GM21360 (cell line): ENCODE results near the gene ANLN.

Experiments used
- ATAC-seq: cut with Tn5 transposase; IDR thresholded peaks from one replicate; pipeline ENCODE4 v1.9.1; 2021; ENCODE audit warnings: mild to moderate bottlenecking, moderate library complexity; ENCODE audit not compliant: unreplicated experiment

The ANLN gene

DNA sequence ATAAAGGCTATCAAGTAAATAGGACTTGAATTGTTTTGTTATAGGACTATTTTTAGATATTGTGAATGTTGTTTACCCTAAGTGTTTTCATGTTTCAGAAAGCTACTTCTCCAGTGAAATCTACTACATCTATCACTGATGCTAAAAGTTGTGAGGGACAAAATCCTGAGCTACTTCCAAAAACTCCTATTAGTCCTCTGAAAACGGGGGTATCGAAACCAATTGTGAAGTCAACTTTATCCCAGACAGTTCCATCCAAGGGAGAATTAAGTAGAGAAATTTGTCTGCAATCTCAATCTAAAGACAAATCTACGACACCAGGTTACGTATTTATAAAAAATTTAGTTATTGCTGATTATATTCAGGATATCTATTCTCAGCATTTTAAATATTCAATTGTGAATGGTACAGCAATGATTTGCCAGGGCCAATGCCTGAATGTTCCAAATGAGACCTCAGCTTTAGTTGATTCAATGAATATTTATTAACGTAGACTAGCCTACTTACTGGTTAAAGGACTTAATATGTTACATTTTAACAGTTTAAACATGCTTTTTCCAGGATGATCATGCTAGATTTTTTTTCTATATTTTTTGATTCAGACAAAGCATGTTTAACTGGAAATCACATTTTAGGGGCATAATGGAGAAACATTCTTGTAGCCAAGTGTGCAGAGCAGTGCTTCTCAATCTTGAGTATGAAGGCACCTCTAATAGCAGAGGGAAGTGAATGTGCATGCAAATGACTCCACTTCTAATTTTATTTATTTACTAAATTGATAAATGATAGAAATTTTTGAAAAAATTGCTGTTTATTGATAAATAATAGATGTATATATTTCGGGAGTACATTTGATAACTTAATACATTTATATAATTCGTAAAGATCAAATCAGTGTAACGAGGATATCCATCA, 18.2 kb downstream of the ANLN start:
- no peak for ATAC-seq

DNA sequence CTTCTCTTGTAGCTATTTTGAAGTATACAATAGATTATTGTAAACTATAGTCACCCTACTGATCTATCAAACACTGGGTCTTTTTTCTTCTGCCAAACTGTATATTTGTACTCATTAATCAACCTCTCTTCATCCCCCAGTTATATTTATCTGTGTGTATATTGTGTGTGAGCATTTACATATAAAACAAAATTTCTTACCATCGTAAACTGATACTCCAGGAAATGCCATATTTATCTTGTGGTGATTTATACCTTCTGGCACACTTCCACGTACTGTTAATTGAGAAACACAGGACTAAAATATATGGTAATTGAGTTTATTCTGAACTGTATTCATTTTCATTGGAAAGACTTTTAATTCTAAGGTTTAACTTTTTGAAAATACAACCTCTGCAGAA, 18.9 kb downstream of the ANLN start:
- ATAC-seq: no peak

DNA sequence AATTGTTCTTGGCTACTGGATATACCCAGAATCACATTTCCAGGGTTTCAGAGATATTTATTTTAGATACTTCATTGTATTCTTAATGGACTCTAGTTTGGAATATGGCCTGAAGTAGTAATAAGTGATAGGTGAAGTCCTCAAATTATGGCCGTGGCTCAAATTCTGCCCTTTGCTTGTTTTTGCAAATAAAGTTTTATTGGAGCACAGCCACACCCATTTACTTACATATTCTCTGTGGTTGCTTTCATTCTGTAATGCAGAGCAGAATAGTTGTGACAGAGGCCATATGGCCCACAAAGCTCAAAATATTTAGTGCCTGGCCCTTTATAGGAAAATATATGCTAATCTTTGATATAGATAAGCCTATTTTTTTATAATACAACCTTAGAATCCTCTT, 19.5 kb downstream of the ANLN start:
- no peak for ATAC-seq

DNA sequence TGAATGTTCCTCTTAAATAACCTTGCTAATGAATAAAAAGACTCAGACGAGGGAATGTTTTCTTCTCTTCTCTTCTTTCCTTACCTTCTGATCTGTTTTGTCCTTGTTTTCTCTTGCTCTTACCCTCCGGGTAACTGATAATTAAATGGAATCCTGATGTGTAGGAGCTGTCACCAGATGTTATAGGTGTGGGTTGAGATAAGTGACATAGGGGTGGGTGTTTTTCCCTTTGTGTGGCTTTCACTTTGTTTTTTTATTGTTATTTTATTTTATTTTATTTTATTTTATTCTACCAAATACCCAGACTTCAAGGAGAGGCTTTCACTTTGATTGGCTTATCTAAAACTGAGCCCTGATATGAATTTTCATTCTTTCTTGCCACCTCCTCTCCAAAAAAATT, 25.5 kb downstream of the ANLN start:
- no peak for ATAC-seq

DNA sequence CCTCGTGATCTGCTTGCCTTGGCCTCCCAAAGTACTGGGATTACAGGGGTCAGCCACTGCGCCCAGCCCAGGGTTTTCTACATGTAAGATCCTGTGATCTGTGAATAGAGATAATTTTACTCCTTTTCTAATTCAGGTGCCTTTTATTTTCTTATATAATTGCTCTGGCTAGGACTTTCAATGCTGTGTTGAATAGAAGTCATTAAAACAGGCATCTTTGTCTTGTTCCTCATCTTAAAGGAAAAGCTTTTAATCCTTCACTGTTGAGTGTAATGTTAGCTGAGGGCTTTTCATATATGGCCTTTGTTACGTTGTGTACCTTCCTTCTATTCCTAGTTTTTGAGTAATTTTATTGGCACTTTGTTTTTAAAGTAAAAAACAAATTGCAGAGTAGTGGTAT, 26.6 kb downstream of the ANLN start:
- ATAC-seq: no peak

DNA sequence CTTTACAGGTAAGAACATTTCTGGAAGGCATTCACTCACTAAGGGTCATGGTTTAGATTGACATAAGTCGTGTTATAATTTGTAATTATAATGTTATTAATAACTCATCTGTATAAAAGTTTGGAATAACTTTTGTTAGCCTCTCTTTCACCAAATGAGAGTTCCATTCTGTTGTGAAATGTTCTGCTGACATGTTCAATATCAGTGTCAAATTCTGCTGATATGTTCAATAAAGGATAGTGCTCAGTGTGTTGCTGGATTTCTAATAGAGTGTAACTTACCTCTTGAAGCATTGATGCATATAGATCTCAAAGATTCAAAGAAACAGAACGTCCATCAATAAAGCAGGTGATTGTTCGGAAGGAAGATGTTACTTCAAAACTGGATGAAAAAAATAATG, 30.6 kb downstream of the ANLN start:
- no peak for ATAC-seq

DNA sequence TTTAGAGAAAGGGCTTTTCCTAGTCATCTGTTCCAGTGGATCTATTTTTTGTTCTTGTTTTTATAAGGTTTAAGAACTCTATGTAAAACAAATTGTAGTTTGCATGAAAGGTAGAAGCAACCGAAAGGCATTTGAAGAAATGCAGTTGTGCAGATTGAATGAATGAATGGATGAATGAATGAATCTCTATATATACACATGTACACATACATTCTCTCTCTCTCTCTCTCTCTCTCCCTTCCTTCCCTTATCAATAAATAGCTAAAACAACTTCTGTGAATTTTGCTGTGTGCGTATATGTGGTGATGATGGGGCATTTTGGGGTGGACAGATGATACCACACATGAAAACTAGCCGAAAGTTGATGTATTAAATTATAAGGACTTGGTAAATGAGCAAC, 32.4 kb downstream of the ANLN start:
- ATAC-seq: no peak

DNA sequence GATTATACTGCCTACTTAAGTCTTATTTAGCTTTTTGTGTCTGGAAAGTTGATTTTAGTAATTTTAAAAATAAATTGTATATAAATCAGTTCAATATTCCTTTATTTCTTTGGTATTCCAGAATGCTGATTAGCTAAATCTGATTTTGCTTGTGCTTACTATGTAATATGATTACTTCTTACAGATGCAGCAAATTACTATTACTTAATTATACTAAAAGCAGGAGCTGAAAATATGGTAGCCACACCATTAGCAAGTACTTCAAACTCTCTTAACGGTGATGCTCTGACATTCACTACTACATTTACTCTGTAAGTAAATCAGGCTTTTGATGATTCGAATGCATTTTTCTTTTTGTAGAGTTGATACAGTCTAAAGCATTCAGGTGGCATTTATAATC, 34.0 kb downstream of the ANLN start:
- no peak for ATAC-seq

DNA sequence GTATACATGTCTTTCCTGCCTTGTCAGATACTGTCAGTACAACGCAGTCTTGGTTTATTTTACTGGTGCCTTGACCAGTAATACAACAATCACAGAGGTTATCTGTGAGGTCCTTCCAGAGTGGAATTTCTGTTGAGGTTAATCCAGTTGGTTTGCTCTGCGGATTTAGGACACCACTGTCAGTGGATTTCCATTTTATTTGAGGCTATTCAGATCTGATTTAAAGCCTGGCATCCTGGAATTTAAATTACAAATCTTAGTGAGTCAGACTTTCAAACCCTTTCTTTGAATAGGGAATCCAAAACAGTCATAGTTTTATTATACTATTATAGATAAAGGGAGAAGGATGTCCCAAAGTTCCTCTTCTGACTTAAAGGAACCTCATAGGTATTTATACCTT, 40.5 kb downstream of the ANLN start:
- ATAC-seq: no peak

DNA sequence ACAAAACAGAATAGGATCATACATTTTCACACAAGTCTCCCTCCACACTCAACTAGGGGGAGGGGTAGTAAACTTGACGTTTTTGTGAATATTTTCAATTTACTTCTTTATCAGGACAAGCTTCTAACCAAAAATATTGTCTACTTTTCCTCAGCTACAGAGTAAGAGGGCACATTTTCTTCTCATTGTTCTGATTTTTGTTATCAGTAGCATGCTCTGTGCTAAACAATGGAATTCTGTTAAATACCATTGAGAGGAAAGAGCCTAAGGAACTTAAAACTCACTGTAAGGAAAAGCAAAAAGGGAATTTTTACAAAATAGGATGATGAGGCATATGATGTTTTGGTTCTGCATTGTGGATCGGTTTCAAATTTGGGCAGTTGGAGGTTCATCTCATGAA, 41.2 kb downstream of the ANLN start:
- ATAC-seq: no peak

DNA sequence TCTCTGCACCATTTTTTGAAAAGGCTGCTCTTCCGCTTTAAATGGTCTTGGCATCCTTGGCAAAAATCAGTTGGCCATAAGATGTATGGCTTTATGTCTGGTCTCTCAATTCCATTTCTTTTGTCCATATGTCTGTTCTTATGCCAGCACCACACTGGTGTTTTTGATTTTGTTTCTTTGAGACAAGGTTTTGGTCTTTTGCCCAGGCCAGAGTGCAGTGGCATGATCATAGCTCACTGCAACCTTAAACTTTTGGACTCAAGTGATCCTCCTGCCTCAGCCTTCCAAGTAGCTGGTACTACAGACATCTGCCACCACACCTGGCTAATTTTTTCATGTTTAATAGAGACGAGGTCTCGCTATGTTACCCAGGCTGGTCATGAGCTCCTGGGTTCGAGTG, 48.5 kb downstream of the ANLN start:
- no peak for ATAC-seq

DNA sequence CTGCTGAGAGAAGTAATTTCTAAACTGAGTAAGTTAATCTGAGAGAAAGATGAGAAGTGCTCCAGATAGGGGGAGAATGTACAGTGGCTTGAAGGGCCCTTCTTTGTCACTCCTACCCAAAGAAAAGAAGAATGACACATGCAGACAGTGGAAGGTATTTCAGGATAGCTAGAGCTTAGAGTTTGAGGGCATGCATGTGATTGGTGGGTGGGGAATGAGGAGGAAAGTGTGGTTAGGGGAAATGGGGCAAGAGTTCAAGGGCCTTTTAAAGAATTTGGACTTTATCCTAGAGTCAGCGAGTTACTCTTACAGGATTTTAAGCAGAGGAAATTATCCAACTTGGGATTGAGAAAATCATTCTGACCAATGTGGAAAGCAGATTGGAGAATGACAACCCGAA, 50.0 kb downstream of the ANLN start:
- ATAC-seq: no peak

DNA sequence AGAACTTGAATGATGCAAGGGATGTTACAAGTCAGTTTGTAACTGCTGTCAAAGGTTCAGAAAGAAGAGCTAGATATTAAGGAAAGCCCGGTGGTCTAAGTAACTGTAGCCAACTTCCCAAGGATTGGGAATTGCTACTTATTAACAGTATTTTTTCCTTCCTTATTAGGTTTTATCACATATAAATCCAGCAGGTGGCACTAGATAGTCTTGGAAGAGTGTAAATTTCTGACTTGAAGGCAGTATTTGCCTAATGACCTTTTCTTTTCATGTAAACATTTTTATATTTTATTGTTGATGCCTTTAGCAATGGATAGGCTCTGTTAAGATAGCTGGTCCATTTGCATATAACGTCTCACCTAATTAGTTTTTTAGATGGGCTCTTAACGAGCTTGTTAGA, 51.2 kb downstream of the ANLN start:
- no peak for ATAC-seq

DNA sequence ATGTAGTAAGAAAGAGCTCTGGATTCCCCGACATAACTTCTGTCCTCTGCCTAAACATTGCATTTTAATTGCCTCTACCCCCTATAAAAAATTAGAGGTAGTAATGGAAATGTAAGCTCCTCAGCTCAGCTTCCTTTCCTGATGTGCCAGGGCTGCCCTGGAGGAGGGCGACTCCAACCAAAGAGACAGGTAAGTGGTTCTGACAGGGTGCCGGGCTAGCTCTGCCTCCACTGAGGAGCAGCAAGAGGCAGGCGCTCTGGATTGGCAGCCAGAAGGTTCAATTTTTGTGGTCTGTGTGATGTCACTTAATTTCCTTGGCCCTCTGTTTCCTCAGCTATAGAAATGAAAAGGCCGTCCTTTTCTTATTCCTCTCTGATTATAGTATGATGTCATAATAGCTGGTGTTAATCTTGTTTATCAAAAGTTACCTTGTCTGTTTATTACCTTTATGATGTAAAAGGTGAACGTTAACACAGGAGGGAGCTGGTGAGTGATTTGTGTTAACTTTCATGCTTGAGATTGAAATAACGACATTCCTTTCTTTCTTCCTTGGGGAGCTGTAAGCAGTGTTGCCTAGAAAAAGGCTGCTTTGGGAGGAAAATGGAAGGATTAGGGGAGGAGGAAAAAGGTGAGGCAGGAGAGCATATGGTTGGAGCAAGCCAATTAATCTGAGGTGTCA, 51.8 kb downstream of the ANLN start:
- no peak for ATAC-seq

DNA sequence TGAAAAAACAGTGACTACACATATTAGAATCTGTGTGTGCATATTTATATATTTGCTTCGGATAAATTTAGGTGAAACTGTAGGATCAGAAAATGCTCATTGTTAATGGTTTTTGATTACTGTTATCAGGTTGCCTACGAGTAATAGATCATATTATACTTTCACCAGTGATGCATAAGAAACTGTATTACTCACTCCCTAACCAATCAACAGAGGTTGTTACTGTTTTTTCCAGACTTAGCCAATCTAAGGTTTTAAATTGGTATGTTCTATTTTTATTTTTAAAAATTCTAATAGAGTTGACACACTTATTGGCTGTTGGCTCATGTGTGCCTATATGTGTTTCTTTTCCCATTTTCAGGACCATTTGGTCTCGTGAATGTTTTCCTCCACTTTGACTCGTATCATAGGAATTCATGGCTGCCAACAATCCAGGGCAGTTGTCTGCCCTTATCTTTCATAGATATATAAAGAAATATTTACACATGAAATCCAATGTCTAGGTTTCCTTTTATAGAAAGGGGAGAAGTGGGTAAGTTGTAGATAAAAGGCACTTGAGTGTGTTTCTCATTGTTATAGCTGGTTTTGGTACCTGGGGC, 59.2 kb downstream of the ANLN start:
- ATAC-seq: no peak

DNA sequence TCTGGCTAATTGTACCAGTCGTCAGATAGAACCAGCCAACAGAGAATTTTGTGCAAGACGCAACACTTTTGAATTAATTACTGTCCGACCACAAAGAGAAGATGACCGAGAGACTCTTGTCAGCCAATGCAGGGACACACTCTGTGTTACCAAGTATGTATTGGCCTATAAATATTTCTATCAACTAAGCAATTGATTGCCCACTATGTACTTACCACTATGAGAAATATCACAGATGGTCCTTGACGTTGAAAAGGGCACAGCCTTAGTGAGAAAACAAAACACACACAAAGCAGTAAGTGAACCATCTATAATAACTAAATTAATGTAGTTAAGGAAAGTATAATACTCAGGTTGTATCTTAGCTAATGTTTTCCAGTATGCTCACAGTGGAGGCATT, 60.0 kb downstream of the ANLN start:
- ATAC-seq: no peak

DNA sequence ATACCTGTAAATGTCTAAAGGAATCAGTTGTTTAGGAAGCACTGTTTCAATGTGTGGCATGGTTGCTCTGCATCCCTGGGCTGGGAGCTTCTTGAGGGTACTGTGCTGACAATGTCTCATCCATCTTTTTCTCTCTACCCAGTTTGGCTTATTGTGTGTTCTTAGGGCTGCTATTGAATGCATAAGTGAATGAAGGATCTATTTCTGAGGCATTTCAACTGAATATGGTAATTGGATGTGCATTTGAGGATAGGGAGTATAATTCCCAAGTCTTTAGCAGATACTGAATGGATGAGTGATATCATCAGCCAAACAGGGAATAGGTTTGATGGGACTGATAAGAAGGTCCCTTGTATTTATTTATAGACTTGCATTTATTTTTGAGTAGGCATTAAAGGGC, 64.1 kb downstream of the ANLN start:
- no peak for ATAC-seq

DNA sequence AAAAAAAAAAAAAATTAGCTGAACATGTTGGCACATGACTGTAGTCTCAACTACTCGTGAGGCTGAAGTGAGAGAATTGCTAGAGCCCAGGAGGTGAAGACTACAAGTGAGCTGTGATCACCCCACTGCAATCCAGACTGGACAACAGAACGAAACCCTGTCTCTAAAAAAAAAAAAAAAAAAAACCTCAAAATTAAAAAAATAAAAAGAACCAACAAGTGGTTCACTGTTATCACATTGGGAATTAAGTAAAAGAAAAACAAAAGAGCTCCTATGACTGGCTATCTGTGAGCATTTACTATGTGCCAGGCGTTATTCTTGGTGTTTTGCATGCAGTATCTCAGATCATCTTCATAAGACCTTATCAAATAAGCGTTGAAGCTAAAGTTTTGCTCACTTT, 66.0 kb downstream of the ANLN start:
- no peak for ATAC-seq

DNA sequence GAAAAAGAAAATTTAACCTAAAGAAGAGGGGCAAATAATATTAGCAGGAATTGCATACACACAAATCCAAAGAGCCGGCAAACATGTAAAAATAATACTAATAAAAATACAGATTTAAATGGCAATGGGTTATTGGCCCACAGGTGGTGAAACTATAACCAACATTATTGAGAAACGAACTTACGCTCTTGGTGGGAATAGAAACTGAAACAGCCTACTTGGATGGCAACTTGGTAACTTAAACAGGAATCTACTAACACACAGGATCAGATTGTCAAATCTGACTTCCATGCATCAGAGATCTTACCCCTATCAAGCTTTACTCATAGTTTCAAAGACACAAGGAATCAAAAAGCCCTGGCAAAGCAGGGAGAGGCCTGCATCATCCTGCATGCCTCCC, 66.5 kb downstream of the ANLN start:
- ATAC-seq: no peak

DNA sequence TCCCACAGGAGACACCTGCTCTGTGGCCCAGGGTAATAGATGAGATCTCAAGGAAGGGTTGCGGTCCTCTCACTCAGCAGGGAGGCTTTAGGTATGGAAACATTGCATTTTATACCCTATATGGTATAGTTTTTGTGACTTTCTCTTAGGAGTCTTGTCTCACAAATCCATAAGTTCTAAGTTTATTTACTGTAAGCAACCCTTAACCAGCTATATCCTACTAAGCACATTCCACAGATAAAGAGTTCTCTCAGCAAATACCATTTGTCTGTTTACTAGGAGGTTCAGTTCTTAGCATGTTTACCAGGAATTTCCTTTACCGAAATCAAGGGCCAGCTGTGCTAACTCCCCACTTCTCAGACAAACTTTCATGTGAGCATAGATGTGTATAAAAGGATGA, 66.9 kb downstream of the ANLN start:
- ATAC-seq: no peak

DNA sequence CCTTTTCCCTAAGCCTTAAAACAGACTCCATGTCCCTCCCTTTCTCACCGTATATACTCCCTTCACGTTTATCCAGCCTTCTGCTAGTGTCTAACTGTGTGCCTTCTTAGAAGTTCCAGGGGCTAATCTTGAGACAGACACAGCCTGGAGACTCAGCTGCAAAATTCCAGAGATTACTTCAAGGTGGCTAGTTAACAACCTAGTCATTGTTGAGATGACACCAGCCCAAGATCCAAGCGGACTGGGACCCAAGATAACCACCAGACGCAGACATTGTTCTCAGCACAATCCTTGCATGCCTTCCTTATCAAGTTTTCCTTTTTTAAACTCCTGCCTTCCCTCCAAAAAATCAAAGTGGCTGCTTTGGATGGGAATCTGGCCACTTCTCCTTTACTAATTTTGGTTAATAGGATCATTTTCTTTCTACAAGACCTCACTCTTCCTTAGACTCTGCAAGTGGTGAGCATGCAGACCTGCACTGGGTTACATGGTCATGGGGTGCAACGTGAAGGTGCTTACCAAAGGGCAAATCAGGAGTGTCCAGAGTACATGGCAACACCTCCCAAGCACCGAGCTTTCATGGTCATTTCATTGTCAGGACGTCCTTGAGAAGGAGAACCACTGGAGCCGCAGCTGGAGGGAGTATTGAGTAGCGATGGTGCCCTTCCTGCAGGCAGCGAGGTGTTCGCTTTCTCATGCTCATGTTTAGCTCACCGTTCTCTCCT, 69.7 kb downstream of the ANLN start:
- ATAC-seq: no peak
